ENCODE results near the gene VRK3. TPM values are rescaled to one million over a fixed set of nuclear protein-coding genes. Genes with fewer than 3 reads are reported as not detected.

The VRK3 gene
- total RNA-seq, 2 donors from 2014 or later: 43.5 to 48.9 TPM

- H3K36me3 Mint-ChIP-seq (ENCODE audit: low read depth): peaks cover 67% of the 10 kb centered on the region
Observed at GRCh38 chr19:49997709-49998108, 27.5 kb downstream of the VRK3 start.

GRCh38 chr19:49988433-49988832 lies 36.7 kb downstream of the VRK3 start:
- TF ChIP-seq CTCF (conservative IDR thresholded peaks at IDR 0.05): no peak
- Mint-ChIP-seq H3K27me3 (ENCODE audit: insufficient read depth) (no peaks in the 10 kb centered on the region), H3K36me3 (ENCODE audit: low read depth) (peaks cover 48% of the 10 kb centered on the region), H3K9me3 (no peaks in the 10 kb centered on the region), H3K27ac (no peak overlapping the region), H3K4me3 (no peak overlapping the region), H3K4me1 (no peaks in the 10 kb centered on the region)
- no peak for DNase-seq
- Histone ChIP-seq H3K9me3 (ENCODE audit: control insufficient read depth, low read length) (no peaks in the 10 kb centered on the region), H3K9ac (ENCODE audit: extremely low read depth, low read length, poor library complexity, severe bottlenecking) (no peak overlapping the region), H3K27ac (ENCODE audit: low read depth, low read length) (no peak overlapping the region), H3K4me1 (ENCODE audit: control insufficient read depth, insufficient read depth, low read length) (no peaks in the 10 kb centered on the region), H3K27me3 (ENCODE audit: control insufficient read depth, insufficient read depth, low read length, poor library complexity, severe bottlenecking) (no peaks in the 10 kb centered on the region), H3K4me3 (ENCODE audit: low read length) (no peak overlapping the region), H3K36me3 (ENCODE audit: control insufficient read depth, insufficient read depth, low read length) (peaks cover 30% of the 10 kb centered on the region)
- 95 to 100% methylated on average over 4 to 9 of the region's 9 CpGs for WGBS, 2 experiments (ENCODE audit: insufficient coverage in 1 of 2, insufficient read length in 1 of 2)

More at GRCh38 chr19:49997709-49998108, 27.5 kb downstream of the VRK3 start:
- Histone ChIP-seq H3K4me3 (ENCODE audit: low read length) (no peak overlapping the region), H3K4me1 (ENCODE audit: control insufficient read depth, insufficient read depth, low read length) (no peaks in the 10 kb centered on the region), H3K36me3 (ENCODE audit: control insufficient read depth, insufficient read depth, low read length) (peaks cover 31% of the 10 kb centered on the region), H3K27me3 (ENCODE audit: control insufficient read depth, insufficient read depth, low read length, poor library complexity, severe bottlenecking) (no peaks in the 10 kb centered on the region), H3K9ac (ENCODE audit: extremely low read depth, low read length, poor library complexity, severe bottlenecking) (no peak overlapping the region), H3K9me3 (ENCODE audit: control insufficient read depth, low read length) (no peaks in the 10 kb centered on the region), H3K27ac (ENCODE audit: low read depth, low read length) (no peak overlapping the region)
- H3K27me3 Mint-ChIP-seq (ENCODE audit: insufficient read depth): no peaks in the 10 kb centered on the region
- H3K4me1 Mint-ChIP-seq: no peaks in the 10 kb centered on the region
- no peak overlapping the region for H3K27ac Mint-ChIP-seq
- no peak overlapping the region for H3K4me3 Mint-ChIP-seq
- peak; percentile 81 for DNase-seq
- no peaks in the 10 kb centered on the region for H3K9me3 Mint-ChIP-seq
- 83 to 93% methylated on average over 1 to 5 of the region's 5 CpGs for WGBS, 2 experiments (ENCODE audit: insufficient coverage in 1 of 2, insufficient read length in 1 of 2)
- no peak for TF ChIP-seq CTCF (conservative IDR thresholded peaks at IDR 0.05)

- no peak overlapping the region for H3K4me3 Mint-ChIP-seq
Observed at GRCh38 chr19:49988007-49988406, 37.2 kb downstream of the VRK3 start.

More at GRCh38 chr19:49988007-49988406, 37.2 kb downstream of the VRK3 start:
- peaks cover 27% of the 10 kb centered on the region for H3K36me3 ChIP-seq (ENCODE audit: control insufficient read depth, insufficient read depth, low read length)
- no peak overlapping the region for H3K4me3 ChIP-seq (ENCODE audit: low read length)
- H3K27ac ChIP-seq (ENCODE audit: low read depth, low read length): no peak overlapping the region
- WGBS, 2 experiments (ENCODE audit: insufficient coverage in 1 of 2, insufficient read length in 1 of 2): 88 to 100% methylated on average over 2 to 5 of the region's 5 CpGs
- Mint-ChIP-seq H3K27ac (no peak overlapping the region), H3K27me3 (ENCODE audit: insufficient read depth) (no peaks in the 10 kb centered on the region), H3K9me3 (no peaks in the 10 kb centered on the region), H3K36me3 (ENCODE audit: low read depth) (peaks cover 45% of the 10 kb centered on the region), H3K4me1 (no peaks in the 10 kb centered on the region)
- H3K27me3 ChIP-seq (ENCODE audit: control insufficient read depth, insufficient read depth, low read length, poor library complexity, severe bottlenecking): no peaks in the 10 kb centered on the region
- H3K9ac ChIP-seq (ENCODE audit: extremely low read depth, low read length, poor library complexity, severe bottlenecking): no peak overlapping the region
- H3K4me1 ChIP-seq (ENCODE audit: control insufficient read depth, insufficient read depth, low read length): no peaks in the 10 kb centered on the region
- DNase-seq: no peak
- no peak for TF ChIP-seq CTCF (conservative IDR thresholded peaks at IDR 0.05)
- no peaks in the 10 kb centered on the region for H3K9me3 ChIP-seq (ENCODE audit: control insufficient read depth, low read length)
